HG02852 (cell line): ENCODE measurements around the gene PAK6.

Source experiments
- ATAC-seq: cut with Tn5 transposase; IDR thresholded peaks from one replicate; pipeline ENCODE4 v1.9.1; 2021; ENCODE audit warnings: mild to moderate bottlenecking, moderate library complexity; ENCODE audit not compliant: unreplicated experiment

PAK6 gene

DNA sequence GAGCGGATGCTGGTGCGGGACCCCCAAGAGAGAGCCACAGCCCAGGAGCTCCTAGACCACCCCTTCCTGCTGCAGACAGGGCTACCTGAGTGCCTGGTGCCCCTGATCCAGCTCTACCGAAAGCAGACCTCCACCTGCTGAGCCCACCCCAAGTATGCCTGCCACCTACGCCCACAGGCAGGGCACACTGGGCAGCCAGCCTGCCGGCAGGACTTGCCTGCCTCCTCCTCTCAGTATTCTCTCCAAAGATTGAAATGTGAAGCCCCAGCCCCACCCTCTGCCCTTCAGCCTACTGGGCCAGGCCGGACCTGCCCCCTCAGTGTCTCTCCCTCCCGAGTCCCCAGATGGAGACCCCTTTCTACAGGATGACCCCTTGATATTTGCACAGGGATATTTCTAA lies 37.1 kb downstream of the PAK6 start:
- ATAC-seq = no peak

DNA sequence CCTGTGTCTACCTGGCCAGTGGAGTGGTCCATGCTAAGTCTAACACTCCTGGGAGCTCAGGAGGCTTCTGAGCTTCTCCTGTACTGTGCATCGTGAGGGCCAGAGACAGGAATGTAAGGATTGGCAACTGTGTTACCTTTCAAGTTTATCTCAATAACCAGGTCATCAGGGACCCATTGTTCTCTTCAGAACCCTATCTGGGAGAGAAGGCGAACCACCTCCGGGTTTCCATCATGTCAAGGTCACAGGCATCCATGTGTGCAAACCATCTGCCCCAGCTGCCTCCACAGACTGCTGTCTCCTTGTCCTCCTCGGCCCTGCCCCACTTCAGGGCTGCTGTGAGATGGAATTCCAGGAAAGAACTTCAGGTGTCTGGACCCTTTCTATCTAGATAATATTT lies 38.1 kb downstream of the PAK6 start:
- ATAC-seq = no peak

DNA sequence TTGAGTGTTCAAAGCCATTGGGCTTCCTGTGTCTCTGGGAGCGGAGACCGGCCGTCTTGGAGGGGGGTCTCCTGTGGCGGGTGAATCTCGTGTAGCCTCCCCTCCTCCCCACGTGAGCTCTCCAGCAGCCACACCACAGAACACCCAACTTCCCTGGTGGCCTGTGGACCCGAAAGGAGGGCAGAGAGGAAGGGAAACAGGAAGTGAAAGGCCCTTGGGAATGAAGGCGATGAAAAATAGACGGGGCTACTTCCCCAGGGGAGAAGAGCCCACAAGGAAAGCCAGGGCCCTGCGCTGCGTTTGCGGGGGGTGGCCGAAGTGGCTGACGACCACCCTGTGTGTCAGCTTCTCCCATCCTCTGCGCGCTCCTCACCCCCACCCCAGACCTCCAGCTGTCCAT lies 38.6 kb downstream of the PAK6 start:
- no peak for ATAC-seq

DNA sequence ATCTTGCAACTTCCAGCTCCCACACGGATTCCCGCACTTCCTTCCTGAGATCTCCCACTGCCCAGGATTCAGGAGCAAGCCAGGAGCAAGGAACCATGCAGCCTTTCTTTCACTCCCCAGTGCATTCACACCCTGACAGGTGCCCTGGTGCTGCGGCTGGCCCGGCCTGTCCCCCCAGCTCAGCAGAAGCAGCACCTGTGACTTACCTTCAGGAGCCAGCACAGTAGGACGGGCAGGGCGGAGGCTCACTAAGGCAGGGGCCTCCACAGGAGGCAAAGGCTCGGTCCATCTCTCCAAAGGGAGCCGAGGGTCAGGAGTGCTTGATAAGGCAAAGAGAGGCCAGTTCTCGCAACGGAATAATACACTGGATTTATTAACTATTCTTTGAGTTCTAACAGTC lies 39.2 kb downstream of the PAK6 start:
- no peak for ATAC-seq

DNA sequence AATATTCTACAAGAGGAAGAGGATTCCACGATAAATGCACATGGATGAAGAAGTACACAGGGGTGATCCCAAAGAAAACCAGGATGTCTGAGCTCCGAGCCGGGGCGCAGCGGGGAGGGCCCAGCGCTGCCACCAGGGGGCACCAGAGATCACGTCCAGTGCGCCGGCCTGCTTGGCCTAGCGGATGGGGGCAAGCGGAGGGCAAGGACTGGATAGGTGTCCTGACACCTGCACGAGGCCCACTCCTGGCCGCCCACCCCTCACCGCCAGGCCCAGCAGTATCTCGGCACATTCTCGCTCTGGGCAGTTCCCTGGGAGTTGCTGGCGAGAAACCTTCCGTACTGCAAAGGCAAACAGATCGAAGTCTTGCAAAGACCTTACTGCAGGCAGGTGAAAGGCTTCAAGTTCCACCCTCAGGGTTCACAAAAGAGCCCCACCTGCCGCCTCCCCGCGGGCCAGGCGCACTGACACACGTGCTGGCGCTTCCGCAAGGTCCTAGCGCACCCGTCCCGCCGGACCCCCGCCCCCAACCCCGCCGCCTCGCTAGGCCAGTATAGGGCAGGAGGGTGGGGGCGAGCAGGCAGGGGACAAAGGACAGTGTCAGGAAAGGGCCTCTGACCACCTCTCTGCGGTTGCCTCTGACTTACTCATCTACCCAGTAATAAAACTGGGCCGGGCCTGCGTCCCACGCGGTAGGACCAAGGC lies 40.7 kb downstream of the PAK6 start:
- no peak for ATAC-seq

DNA sequence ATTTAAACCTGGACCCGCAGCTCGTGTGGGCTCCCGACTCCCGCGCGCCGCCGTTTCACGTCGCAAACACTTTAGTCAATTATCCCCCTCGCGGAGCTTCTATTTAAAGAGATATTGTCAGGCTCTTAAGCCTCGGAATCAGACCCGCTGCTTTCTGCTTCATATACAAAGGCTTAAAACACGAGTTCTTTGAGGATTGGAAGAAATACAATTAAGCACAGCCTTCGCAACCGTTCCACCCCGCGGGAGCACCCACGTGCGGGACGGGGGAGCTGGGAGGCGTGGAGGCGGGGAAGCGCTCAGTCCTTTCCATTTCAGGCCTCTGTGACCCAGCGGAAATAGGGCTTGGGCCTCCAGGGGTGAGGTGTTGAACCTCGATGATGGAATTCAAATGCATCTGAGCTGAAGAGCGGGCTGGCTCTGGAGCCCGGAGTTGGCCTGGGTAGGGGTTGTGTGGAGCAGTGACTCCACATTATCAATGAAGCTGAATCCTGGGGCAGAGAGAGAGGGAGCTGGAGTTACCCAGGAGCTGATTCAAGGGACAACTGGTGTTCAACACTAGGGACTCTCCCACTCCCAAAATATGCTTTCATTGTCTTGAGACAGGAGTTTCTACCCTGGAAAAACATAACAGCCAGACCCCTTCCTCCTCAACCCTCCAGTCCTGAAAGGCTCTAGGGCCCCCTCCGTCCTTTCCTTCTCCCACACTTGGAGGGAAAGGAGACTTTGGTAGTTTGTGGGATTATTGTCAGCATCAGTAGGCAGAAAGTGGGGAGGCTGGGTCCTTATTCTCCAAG lies 41.6 kb downstream of the PAK6 start:
- no peak for ATAC-seq

DNA sequence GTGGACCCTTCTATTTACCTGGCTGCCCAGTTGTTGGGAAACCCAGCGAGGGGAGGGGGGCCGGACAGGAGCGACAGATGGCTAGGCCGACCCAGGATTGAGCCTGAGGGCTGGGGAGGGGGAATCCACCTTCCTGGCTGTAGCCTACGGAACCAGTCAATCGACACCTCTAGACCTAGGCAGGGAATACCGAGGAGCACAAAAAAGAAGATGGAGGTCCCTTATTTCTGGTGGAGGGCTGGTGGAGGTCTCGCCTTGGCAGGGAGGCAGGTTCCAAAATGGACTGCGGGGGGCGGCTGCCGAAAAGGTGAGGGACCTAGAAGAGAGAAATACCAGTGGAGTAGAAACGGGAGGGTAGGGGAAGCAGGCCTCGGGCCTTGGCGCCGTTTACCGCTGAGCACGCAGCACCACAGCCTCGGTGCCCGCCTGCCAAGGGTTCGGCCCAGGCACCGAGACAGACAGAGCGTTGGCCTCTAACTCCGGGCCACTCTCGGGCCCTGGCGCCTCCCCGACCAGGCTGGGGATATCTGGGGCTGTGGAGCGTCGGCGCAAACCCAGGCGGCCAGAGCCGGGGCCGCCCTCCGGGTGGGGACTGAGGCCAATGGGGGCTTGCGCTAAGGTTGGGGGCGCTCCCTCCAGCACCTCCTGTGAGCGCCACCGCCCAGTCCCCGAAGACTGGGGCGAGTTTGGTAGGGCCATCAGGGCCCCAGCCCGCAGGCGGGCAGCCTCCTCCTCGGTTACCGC lies 42.4 kb downstream of the PAK6 start:
- no peak for ATAC-seq

DNA sequence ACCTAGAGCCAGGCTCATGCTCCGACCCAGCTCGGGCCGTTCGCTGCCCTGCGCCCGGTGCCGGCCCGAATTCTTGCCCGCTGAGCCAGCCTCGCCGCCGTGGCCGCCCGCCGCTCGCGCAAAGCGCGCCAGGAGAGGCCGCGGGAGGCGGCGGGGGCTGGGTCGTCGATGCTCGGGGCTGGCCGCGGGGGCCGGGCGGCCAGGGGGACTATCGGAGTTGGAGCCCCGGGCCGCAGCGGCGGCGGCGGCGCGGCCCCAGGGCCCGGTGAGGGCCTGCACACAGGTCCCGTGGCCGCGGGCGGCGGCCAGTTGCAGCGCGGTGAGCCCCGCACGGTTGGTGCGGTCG lies 42.9 kb downstream of the PAK6 start:
- ATAC-seq = no peak

DNA sequence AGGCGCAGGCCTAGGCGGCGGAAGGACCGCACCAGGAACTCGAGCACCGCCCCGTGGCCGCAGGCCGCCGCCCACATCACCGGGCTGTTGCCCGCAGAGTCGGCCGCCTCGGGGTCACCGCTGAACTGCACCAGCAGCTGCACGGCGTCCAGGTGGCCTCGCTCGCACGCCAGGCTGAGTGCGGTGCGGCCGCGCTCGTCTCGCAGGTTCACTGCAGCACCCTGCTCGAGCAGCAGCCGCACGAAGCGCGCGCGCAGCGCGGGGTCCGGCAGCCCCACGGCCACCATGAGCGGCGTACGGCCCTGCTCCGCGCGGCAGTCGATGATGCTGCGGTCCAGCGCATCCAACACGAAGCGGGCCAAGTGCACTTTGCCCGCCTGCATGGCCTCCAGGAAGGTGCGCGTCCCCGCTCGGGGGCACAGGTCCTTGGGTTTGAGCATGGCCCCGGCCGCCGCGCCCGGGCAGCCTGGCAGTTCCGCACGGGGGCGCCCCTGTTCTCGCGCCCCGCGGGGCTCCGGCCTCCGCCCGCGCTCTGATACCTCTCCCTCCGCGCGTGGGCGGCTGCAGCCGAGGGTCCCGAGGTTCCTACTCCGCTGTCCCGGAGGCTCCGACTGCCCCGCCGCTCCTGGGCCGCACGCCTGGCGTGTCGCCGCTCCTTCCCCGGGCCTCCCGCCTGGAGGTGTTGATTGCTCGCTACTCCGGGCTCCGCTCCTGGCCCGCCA lies 43.4 kb downstream of the PAK6 start:
- ATAC-seq = no peak

DNA sequence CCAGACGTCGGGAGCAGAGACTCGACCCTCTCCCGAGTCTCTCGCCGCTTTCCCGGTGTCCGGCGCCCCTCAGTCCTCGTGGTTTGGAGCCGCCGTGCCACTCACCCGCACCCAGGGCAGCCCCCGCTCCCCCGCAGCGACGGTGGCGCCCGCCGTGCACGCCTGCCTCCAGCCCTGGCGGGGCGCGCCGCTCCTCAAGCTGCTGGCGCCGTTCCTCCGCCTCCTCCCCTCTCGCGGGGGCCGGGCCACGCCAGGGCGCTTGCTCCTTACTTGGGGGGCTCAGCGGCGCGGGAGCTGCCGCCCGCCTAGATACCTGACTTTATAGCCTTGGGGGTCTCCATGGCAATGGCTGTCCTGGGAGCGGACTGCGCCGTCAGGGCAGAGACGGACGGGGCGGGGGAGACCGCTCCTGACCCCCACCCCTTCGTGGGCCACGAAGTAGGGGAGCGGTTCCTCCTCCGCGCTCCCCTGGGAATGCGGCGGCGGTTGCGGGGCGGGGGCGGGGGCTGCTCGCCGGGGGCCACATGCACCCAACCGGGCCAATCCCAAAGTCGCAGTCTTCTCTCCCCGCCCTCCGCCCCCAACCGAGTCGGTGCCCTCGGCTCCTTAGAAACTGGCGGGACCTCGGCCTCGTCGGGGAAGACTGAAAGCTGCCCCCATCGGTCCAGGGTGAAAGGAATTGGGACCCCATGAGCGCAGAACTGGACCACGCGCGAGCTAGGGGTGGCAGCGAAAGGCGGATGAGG lies 44.2 kb downstream of the PAK6 start, which contains the start of gene ANKRD63:
ANKRD63 (minus strand) TSS at position 196 of the 746 bp plus-strand sequence. CDS start 478 bp downstream, outside the sequence.
- no peak for ATAC-seq

DNA sequence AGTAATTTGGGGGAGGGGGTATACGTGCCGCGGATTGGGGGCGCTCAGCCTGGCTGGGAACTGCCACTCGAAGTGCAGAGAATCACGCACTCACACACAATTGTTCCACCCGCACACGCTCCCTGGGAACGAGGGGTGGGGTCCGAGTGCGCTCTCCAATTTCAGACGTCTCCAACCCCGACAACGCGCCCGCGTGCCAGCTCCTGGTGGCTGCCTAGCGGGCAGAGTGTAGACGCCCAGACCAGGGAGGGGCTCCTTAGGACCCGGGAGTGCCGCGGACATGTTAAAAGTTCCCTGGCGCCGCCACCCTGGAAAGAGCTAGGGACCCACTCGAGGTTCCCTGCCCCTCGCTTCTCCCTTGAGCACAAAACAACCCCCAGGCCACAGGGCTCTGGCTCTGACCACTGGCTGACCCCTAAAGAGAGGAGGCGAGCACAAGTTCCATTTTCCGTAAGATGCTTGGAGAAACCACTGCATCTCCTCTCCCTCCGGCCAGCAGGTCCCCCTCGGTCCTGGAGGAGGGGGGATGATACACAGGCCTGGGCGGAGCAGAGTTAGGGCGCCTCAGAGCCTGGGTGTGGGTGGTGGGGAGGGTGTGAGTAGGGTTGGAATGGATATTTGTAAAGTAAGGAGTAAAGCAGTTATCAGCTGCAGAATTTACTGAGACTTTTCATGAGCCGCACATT lies 44.9 kb downstream of the PAK6 start:
- ATAC-seq = no peak

DNA sequence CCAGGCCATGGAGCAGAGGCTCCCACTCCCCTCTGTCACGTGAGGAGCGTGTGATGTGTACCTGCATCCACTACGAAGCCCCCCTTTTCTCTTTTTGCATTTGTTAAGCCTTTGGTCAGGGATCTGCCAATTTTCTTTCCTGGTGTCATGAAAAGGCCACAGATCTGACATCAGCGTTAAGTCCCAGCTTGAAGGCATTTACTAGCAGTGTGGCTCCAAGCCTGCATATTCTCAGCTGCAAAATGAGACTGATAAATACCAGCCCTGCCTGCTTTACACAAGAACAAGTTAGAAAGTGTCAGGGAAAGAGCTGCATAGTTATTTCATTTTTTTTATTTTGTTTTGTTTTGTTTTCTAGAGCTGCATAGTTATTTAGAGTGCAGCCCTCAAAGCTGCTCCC lies 46.3 kb downstream of the PAK6 start:
- no peak for ATAC-seq

DNA sequence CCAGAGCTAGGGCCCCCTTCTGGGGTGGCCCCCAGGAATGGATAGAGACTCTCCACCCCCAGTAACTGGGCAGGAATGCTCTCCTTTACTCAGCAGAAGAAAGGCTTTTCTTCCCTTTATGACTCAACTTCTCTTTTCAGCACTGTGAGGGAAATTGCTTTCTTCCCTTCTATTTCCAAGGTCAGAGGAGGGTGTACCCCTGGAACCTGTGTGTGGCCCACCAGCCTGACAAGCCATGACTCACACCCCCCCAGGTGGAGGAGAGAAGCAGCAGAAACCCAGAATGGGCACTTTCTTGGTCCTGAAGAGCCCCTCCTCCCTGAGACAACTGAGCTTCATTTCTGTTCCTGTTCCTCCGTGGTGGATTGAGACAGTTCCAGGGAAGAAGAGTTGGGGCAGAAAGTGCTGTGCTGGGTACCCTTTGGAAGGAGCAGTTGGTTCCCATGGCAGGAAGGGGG lies 46.7 kb downstream of the PAK6 start:
- ATAC-seq = no peak

DNA sequence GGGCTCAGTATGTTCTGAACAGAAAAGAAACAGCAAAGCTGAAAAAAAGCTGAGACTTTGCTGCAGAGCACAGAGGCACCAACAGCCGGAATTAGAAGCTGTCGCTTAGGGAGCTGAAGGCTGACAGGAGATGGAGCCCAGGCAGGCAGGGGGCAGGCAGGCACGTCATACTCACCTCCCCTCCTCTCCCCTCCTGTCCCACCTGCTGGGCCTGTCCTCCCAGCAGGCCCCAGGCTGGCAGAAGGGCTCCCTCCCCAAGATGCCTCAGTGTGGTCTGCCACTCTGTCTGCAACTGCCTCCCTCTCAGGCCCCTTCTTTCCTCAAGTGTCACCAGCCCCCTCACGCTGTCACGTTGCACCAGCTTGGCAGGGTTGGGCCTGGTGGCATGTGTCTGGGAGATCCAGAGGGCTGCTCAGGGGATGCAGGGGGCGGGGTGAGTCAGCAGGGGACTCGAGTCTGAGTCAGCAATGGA lies 47.2 kb downstream of the PAK6 start:
- no peak for ATAC-seq

DNA sequence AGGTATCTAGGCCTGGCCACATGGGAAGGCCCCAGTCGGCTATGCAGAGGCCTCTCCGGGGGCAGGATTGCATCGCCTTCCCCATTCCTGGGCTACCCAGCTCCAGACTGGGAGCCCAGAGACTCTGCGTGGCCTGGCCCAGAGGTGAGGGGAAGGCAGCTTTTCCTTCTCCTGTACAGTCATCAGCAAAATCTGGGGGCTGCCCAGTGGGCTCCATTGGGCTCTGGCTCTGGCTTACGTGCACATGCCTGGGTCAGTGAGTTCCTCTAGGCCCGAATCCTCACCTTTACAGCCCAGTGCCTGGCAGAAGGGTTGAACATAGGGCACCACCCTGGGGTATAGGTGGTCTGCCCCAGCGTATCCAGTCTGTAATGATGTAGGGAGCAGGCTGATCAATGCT lies 47.9 kb downstream of the PAK6 start:
- no peak for ATAC-seq

DNA sequence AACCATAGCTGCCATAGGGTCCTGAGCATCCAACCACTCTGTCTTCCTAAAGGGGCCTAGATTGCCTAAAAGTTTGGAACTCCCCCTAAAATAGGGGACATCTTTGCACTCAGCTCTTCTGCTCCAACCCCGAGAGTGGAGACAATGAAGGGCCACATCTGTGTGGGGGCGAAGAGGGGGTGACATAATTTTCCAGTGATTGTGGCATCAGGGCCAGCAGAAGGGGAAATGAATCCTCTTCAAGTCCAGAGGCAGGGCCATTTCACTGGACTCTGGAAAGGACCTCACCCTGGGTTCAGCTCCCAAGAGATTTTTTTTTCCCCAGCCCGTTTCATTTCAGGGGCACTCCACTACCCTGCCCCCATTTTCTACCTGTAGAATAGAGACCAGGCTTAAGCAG lies 48.6 kb downstream of the PAK6 start:
- no peak for ATAC-seq

DNA sequence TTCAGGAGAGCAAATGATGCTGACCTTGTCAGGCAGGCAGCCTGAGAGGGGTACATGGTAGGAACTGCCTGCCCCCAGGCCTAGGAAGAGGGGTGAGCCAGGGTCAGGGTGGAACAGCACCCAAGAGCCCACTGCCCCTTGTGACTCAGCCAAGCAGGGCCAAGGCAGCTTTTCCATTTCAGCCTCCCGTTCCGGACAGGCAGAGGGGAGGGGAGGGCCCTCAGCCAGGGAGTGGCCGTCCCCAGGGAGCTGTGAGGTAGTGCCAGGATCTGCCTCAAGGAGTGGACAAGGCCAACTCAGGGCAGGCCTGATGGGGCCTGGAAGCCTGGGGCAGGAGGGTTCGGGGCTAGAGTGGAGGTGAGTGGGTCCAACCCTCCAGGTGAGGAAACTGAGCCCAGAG lies 49.1 kb downstream of the PAK6 start:
- ATAC-seq = no peak

DNA sequence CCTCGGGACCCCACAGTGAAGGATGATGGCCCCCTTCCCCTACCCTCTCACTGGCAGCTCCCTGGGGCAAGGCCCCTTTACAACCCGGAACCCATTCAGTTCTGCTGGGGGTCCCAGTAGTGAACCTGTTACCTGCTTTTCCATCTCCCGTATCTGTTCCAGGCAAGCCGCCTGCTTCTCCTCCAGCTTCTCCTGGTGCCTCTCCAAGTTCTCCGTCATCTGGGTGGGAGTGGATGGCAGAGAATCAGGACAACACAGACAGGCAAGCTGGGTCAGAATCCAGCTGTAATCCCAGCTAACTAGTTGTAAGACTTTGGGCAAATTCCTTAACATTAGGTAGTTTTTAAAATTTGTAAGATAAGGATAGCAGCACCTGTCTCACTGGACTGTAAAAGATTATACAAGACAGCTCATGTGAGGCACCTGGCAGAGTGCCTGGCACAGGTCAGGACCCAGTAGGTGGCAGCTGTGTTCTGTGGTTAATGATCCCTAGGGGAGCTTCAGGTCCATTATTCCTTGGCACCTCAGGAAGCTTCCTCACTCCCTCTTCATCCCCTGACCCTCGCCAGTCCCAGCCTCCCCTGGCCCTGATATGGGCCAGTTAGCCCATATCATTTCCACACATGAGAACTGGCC lies 50.4 kb downstream of the PAK6 start:
- no peak for ATAC-seq

DNA sequence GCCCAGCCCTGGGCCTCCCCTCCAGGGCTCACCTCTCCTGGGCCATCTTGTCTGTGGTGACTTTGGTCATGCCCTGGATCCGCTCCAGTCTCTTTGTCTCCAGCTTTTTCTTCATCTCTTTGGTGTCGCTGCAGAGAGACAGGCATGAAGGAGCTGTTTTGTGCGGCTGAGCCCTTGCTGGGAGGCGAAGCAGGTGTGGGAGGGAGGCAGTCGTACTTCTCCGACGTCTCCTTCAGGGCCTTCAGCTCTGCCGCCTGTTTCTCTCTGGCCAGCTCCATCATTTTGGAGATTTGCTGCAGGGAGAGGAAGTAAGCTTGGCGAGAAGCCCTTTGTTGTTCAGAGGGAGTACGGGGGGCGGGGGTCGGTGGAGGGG lies 51.7 kb downstream of the PAK6 start:
- ATAC-seq = no peak
